ENCODE data around the gene GABARAP.

GRCh38 chr17:7266784-7267183 lies 24.5 kb upstream of the GABARAP start:
- TF ChIP-seq EZH2 (IDR thresholded peaks at IDR 0.05; ENCODE audit: low read length) (no peak), CTCF (optimal IDR thresholded peaks at IDR 0.05 in 1 of 3, IDR thresholded peaks at IDR 0.05 in 1 of 3, conservative IDR thresholded peaks at IDR 0.05 in 1 of 3; ENCODE audit: extremely low read depth in 1 of 3, insufficient read depth in 2 of 3, low read length in 3 of 3) (no peak)
